GM12874 (cell line): ENCODE measurements around the gene MATN4.

Experiments
- TF ChIP-seq, protein P1 (sequence below): IDR thresholded peaks from 2 replicates; pipeline ENCODE4 v1.5.1; 2011; ENCODE audit warnings: low read depth, mild to moderate bottlenecking, control low read depth, low read length, moderate library complexity; ENCODE audit not compliant: insufficient read depth

The MATN4 gene

DNA sequence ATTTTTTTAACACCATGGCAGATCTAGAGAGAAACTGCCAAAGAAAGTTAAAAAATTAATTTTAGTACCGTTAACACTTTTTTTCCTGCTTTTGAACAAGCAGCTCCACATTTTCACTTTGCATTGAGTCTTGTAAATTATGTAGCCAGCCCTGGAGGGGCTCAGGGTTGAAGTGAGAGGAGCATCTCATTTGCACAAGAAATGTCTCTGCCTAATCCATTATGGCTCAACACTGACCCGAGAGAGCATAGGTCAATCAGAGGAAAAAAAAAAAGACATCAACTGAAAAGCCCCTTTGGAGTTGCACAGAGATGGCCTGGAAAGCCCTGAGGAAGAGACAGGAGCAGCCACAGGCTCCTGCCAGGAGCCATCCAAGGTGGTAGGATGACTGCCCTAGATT lies 49.4 kb downstream of the MATN4 start:
- TF ChIP-seq, protein P1, sequence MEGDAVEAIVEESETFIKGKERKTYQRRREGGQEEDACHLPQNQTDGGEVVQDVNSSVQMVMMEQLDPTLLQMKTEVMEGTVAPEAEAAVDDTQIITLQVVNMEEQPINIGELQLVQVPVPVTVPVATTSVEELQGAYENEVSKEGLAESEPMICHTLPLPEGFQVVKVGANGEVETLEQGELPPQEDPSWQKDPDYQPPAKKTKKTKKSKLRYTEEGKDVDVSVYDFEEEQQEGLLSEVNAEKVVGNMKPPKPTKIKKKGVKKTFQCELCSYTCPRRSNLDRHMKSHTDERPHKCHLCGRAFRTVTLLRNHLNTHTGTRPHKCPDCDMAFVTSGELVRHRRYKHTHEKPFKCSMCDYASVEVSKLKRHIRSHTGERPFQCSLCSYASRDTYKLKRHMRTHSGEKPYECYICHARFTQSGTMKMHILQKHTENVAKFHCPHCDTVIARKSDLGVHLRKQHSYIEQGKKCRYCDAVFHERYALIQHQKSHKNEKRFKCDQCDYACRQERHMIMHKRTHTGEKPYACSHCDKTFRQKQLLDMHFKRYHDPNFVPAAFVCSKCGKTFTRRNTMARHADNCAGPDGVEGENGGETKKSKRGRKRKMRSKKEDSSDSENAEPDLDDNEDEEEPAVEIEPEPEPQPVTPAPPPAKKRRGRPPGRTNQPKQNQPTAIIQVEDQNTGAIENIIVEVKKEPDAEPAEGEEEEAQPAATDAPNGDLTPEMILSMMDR: no peak

DNA sequence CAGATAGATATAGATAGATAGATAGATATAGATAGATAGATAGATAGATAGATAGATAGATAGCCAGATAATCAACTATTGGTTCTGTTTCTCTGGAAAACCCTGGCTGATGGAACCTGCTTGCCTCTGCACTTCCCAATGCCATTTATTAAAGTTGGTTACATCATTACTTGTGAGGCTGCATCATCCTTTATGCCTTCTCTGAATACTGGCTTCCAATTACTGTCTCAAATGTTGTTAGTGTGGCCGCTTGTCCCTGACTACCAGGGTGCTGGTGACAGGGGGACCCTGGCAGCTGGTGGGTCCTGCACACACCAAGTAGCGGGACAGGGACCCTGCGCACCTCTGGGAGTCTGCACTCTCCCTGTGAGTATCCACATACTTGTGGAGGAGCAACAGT lies 49.8 kb downstream of the MATN4 start:
- TF ChIP-seq, protein P1: no peak

DNA sequence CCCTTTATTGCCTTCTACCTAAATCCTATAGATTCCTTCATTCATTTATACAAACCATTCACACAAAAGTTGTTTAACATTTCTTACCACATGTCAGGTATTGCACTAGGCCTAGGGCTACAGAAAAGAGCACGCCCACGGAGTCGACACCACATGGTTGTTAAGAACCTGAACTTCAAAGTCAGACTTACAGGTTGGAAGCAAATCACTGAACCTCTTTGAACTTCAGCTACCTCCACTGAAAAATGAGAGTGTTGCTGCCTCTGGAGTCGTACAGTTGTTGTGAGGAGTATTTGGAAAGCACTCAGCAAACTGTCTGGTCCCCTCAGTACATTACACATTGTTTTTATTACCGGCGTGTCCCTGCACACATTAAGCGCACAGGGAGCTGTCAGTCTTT lies 50.4 kb downstream of the MATN4 start:
- TF ChIP-seq, protein P1: no peak

DNA sequence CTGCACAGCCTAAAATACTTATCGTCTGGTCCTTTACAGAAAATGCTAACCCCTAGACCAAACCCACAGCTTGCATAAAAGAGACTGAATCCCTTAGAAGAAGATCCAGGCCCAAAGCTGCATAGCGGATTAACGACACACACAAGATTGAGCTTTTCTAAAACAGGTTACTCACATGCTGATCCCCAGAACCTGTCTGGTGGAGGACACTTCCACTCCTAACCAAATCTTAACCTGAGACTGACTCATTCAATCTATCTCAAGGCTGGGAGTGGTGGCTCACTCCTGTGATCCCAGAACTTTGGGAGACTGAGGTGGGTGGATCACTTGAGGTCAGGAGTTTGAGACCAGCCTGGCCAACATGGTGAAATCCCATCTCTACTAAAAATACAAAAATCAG lies 50.9 kb downstream of the MATN4 start:
- TF ChIP-seq, protein P1: no peak

DNA sequence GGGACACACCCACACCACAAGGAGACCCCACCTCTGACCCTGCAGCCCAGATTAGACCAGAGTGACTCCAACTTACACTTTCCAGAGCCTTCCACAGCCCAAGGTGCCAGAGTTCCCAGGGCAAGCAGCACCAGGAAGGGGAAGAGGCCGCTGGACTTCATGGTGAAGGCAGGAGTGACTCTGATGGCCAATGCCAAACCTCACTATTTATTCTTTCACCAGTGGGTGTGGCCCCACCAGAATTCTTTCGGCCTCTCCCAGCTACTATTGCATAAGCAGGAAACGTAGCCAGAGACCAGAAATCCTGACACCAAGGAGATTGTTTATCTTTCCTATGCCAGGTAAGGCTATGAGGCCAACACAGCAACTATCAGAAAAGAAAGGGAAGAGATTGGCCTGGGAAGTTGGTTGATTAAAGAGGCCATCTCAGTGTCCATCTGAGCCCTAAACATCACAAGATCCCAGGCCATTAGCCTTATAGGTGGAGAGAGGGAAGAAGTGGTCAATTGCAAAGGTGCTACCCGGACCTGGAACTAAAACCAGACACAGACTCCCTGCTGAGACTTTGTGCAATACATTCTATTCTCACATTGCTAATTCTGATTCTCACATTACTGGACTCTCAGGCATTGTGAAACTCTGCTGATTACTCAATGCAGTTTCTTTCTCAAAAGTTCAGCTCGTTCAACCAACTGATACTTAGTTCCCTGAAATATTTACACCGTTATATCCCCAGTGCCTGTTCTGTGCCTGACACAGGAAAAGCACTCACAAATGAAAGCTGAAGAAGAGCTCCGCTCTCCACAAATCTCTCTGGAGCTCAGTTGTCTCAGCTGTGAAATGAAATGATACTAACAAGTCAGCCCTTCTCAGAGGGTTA lies 53.5 kb downstream of the MATN4 start, which contains the start of gene SLPI:
Gene SLPI, minus strand, starts transcription at position 182 of the 880 bp plus-strand sequence. Its CDS starts 21 bp downstream, at position 161.
- TF ChIP-seq, protein P1: no peak

DNA sequence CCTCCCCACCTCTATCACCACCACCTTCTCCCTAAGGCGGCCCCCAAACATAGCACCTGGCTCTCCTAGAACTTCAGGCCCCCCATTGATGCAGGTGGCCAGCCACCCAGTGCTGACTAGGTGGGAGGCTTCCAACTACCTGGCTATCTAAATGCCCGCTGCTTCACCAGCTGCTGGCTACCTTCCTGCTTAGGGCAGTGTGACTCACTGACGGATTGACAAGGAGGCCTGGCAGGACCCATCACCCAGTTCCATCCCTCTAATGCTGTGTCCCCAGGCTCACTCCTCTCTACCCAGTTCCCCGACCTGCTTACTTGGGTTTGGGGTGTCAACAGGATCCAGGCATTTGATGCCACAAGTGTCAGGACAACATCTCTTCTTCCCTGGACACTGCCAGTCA lies 54.8 kb downstream of the MATN4 start:
- TF ChIP-seq, protein P1: no peak

DNA sequence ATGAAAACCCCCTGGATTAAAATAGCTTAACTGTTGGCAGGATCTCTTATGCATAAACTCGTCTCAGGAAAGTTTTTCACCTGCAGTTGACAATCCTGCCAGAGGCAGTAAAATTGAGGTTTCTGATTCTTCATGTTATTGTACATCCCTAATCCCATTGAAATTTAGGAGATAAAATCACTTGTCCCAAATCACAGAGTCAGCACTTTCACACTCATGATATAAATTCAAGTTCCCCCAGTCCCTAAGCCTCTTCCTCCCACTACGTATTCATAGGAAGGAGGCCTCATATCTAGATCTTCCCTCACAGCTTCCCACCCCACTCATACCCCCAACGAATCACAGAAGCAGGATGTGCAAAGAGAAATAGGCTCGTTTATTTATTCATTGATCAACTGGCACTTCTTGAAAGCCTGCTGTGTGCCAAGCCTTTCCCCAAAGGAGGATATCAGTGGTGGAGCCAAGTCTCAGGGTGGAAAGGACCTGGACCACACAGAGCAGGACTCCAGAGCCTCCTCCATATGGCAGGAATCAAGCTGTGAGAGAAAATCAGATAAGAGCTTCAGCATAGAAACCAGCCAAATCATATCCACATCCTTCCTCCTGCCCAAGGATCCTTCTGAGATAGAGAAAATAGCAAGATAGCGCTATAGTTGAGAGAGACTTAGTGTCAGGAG lies 56.1 kb downstream of the MATN4 start:
- TF ChIP-seq, protein P1: no peak
